Progenitor cell of endocrine pancreas (in vitro differentiated cells): ENCODE data around the gene PPP1R16B. TPM values are rescaled to one million over a fixed set of nuclear protein-coding genes. Genes with fewer than 3 reads are reported as not detected.
"Not testable (repeated sequence)": the region's sequence is repeated elsewhere in the genome, so short reads cannot be mapped to it uniquely, and the experiment has no call there.

ENCODE experiments used
- DNase-seq: peaks from one replicate; pipeline ENCODE4 v3.0.0; 2021; ENCODE audit warnings: low spot score; ENCODE audit not compliant: unreplicated experiment
- H3K27ac Mint-ChIP-seq: 2 replicates; pipeline ENCODE4 v1.8.0; 2021; ENCODE audit warnings: mild to moderate bottlenecking, moderate library complexity, mixed read lengths
- H3K27me3 Mint-ChIP-seq: 2 replicates; pipeline ENCODE4 v1.8.0; 2021; ENCODE audit warnings: mixed read lengths
- H3K36me3 Mint-ChIP-seq: 2 replicates; pipeline ENCODE4 v1.8.0; 2022; ENCODE audit warnings: mixed read lengths; ENCODE audit not compliant: insufficient read depth
- H3K4me1 Mint-ChIP-seq: 2 replicates; pipeline ENCODE4 v1.8.0; 2021; ENCODE audit warnings: low read depth, mixed read lengths
- H3K4me3 Mint-ChIP-seq: 2 replicates; pipeline ENCODE4 v1.8.0; 2021; ENCODE audit warnings: low read depth, mild to moderate bottlenecking, moderate library complexity, mixed read lengths
- H3K9me3 Mint-ChIP-seq: 2 replicates; pipeline ENCODE4 v1.8.0; 2021; ENCODE audit warnings: low read depth, mixed read lengths
- total RNA-seq: library from RNA; stranded (reverse); gene quantifications from 2 replicates; pipeline ENCODE4 v1.2.1, GENCODE V29; 2021
- TF ChIP-seq, protein P1 (sequence below): fragments of 200-600 bp; sonication (generic); IDR thresholded peaks from one replicate; pipeline ENCODE4 v1.5.0; 2021; ENCODE audit warnings: antibody characterized with exemption, mild to moderate bottlenecking; ENCODE audit not compliant: unreplicated experiment

The PPP1R16B gene
- total RNA-seq, 1 donor from 2014 or later = not detected

DNA sequence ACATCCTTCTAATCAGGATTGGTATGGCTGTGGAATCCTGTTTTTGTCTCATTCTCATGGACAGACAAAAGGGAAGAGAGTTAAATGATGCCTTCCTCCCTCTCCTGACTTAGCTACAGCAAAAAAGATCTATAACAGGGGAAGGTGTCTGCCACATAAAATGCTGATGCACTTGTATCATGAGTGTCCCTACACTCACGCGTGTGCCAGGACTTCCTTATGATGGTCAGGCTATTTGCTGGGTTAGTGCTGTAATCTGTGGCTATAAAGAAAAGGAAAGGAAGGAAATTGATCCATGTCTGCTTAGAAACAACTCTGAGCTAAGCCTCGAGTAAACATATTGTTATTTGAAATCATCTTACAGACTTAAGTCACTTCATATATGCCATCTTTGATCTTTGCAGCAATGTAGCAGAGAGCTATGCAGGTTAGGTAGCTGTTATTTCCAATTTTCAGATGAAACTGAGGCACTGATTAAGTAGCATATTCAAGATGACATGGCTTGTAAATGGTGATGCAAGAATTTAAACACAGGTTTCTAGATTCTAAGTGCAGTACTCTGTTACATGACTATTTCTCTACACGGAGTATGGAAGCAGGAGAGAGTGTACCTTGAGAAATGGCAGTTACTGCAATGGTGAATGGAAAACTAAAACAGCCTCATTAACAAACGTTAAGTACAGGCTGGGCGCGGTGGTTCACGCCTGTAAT, 148.3 kb downstream of the PPP1R16B start:
- no peak overlapping the region for H3K27ac Mint-ChIP-seq
- no peak for DNase-seq
- no peaks in the 10 kb centered on the region for H3K9me3 Mint-ChIP-seq
- peaks cover 7% of the 10 kb centered on the region for H3K36me3 Mint-ChIP-seq
- TF ChIP-seq, protein P1, sequence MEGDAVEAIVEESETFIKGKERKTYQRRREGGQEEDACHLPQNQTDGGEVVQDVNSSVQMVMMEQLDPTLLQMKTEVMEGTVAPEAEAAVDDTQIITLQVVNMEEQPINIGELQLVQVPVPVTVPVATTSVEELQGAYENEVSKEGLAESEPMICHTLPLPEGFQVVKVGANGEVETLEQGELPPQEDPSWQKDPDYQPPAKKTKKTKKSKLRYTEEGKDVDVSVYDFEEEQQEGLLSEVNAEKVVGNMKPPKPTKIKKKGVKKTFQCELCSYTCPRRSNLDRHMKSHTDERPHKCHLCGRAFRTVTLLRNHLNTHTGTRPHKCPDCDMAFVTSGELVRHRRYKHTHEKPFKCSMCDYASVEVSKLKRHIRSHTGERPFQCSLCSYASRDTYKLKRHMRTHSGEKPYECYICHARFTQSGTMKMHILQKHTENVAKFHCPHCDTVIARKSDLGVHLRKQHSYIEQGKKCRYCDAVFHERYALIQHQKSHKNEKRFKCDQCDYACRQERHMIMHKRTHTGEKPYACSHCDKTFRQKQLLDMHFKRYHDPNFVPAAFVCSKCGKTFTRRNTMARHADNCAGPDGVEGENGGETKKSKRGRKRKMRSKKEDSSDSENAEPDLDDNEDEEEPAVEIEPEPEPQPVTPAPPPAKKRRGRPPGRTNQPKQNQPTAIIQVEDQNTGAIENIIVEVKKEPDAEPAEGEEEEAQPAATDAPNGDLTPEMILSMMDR = no peak
- no peaks in the 10 kb centered on the region for H3K4me1 Mint-ChIP-seq
- no peak overlapping the region for H3K4me3 Mint-ChIP-seq
- H3K27me3 Mint-ChIP-seq = no peaks in the 10 kb centered on the region

DNA sequence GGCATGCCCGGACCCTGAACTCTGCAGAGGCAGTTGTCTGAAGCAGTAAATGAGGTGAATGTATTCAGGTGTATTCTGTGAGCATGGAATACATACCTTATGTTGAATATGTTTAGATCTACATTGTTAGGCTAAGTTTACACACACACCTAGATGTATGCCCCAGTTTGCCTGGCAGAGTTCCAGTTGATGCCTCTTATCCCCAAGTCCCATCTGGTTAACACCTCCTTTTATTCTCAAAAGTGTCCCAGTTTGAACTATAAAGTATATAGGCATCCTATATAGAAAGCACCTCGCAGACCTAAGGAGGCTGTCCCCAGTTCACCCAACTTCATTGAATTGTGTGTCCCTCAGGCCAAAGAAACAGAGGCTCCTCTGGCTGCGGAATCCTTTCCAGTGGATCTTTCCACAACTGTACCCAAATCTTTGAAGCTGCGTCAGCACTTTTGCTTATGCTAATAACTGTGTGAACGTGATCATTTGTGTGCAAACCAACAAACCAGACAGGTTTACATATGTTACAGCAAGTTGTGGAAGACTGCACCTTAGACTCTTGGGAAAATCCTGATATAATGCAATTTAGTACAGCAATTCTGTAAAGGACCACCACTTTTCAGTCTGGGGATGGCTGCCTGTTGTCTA, 151.9 kb downstream of the PPP1R16B start:
- H3K27ac Mint-ChIP-seq = no peak overlapping the region
- TF ChIP-seq, protein P1 = no peak
- peaks cover 2% of the 10 kb centered on the region for H3K4me1 Mint-ChIP-seq
- H3K27me3 Mint-ChIP-seq = no peaks in the 10 kb centered on the region
- H3K36me3 Mint-ChIP-seq = peaks cover 4% of the 10 kb centered on the region
- DNase-seq = no peak
- no peaks in the 10 kb centered on the region for H3K9me3 Mint-ChIP-seq
- H3K4me3 Mint-ChIP-seq = no peak overlapping the region

DNA sequence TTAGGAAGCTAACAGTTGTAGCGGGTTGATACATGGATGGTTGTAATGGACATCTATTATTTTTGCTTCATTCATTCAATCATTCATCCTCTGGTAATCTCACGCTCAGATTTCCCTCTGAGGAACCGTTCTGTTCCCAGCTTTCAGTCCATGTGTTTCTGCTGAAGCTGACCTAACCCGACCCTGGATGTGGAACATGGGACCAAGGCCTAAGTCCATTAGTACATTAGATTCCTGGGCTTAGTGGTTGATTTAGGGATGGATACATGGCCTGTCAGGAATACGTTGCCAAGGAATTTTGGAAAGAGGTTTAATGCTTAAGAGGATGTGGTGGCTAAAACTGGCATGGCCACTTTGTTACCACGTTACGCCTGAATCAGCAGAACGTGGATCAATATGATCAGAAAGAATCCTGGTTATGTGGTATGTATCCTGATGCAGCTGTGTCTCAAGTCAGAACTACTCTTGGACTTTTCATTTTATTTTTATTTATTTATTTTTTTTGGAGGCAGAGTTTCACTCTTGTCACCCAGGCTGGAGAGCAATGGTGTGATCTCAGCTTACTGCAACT, 152.5 kb downstream of the PPP1R16B start:
- H3K4me3 Mint-ChIP-seq = no peak overlapping the region
- TF ChIP-seq, protein P1 = no peak
- H3K36me3 Mint-ChIP-seq = peaks cover 3% of the 10 kb centered on the region
- H3K27me3 Mint-ChIP-seq = no peaks in the 10 kb centered on the region
- no peak overlapping the region for H3K27ac Mint-ChIP-seq
- H3K9me3 Mint-ChIP-seq = no peaks in the 10 kb centered on the region
- no peak for DNase-seq
- peaks cover 5% of the 10 kb centered on the region for H3K4me1 Mint-ChIP-seq

DNA sequence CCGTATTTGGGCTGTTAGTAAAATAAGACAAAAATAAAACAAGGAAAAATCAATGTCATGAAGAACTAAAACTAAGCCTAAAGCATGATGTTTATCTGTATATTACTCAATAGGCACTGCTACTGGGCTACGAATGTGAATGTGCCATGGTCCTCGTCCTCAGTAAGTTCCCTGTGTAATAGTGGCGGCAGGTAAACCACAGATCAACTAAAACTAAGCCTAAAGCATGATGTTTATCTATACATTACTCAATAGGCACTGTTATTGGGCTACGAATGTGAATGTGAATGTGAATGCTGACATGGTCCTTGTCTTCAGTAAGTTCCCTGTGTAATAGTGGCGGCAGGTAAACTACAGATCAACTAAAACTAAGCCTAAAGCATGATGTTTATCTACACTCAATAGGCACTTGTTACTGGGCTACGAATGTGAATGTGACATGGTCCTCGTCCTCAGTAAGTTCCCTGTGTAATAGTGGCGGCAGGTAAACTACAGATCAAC, 154.7 kb downstream of the PPP1R16B start:
- not testable (repeated sequence) for H3K27ac Mint-ChIP-seq, H3K4me3 Mint-ChIP-seq, H3K36me3 Mint-ChIP-seq, H3K4me1 Mint-ChIP-seq, H3K27me3 Mint-ChIP-seq, H3K9me3 Mint-ChIP-seq, DNase-seq

DNA sequence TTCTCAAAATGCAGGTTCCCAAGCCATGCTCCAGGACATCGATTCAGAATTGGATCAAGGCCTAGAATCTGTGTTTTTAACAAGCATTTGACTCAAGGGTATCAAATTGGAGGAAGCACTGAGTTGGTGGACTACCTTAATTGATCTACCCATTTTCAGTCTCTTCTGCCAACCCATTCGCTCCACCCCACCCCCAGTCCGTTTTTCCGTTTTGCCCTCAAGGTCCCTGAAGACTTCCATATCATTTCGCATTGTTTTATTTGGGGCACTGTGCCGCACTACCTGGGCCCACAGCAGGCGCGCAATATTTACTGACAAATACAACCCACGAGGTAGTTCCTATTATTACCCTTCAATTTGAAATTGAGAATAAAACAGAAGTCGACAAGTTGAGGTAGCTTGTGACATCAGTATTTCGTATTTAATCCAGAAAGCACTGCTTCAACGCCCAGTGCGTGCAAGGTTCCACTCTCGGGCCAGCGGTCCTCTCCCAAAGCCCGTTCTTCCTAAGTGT, 156.1 kb downstream of the PPP1R16B start:
- H3K36me3 Mint-ChIP-seq = peaks cover under 1% of the 10 kb centered on the region
- H3K9me3 Mint-ChIP-seq = no peaks in the 10 kb centered on the region
- peak overlapping the region; percentile 94 for H3K4me3 Mint-ChIP-seq
- no peaks in the 10 kb centered on the region for H3K27me3 Mint-ChIP-seq
- TF ChIP-seq, protein P1 = no peak
- DNase-seq = no peak
- peak overlapping the region; percentile 98 for H3K27ac Mint-ChIP-seq
- peaks cover 7% of the 10 kb centered on the region for H3K4me1 Mint-ChIP-seq
